AG04450 (cell line): ENCODE measurements around the gene C11orf52. TPM values are rescaled to one million over a fixed set of nuclear protein-coding genes. Genes with fewer than 3 reads are reported as not detected.

Experiments
- CTCF ChIA-PET: fragments of 300-600, 350-600 bp; formaldehyde crosslinking; extraction: SDS; loops from one replicate; lab custom pipeline; 2022; ENCODE audit warnings: antibody characterized with exemption, inconsistent platforms; lab: Charles Lee
- POLR2A ChIA-PET: fragments of 350-600 bp; formaldehyde crosslinking; extraction: SDS; loops from one replicate; lab custom pipeline; 2021; ENCODE audit warnings: antibody characterized with exemption, inconsistent platforms; lab: Yijun Ruan, JAX
- DNase-seq: peaks from one replicate; pipeline ENCODE4 v3.0.0-alpha.2; 2011; ENCODE audit warnings: low read depth, low spot score
- H3K27ac ChIP-seq: one replicate; pipeline ENCODE4 v1.5.1; 2012; ENCODE audit warnings: low read depth, low read length, control low read depth
- H3K27me3 ChIP-seq: one replicate; pipeline ENCODE4 v1.6.0; 2012; ENCODE audit warnings: low read length; ENCODE audit not compliant: control insufficient read depth, insufficient read depth
- H3K4me3 ChIP-seq: 2 replicates; pipeline ENCODE4 v1.5.1; 2011; ENCODE audit warnings: mild to moderate bottlenecking, low read depth, low read length, control low read depth
- H3K9me3 ChIP-seq: 2 replicates; pipeline ENCODE4 v1.5.1; 2012; ENCODE audit warnings: low read length; ENCODE audit not compliant: control insufficient read depth, insufficient read depth
- polyA plus RNA-seq: library from polyadenylated mRNA; depleted of rRNA; stranded (reverse); fragments of >200 nt; gene quantifications from 2 replicates; pipeline ENCODE4 v1.2.3, GENCODE V29; 2011
- TF ChIP-seq, protein P1 (sequence below): IDR thresholded peaks from 2 replicates; pipeline ENCODE4 v1.5.1; 2011; ENCODE audit warnings: low read depth, low read length, control low read depth, inconsistent platforms

Gene C11orf52
- polyA plus RNA-seq, 1 experiment, result 0.38 TPM

DNA sequence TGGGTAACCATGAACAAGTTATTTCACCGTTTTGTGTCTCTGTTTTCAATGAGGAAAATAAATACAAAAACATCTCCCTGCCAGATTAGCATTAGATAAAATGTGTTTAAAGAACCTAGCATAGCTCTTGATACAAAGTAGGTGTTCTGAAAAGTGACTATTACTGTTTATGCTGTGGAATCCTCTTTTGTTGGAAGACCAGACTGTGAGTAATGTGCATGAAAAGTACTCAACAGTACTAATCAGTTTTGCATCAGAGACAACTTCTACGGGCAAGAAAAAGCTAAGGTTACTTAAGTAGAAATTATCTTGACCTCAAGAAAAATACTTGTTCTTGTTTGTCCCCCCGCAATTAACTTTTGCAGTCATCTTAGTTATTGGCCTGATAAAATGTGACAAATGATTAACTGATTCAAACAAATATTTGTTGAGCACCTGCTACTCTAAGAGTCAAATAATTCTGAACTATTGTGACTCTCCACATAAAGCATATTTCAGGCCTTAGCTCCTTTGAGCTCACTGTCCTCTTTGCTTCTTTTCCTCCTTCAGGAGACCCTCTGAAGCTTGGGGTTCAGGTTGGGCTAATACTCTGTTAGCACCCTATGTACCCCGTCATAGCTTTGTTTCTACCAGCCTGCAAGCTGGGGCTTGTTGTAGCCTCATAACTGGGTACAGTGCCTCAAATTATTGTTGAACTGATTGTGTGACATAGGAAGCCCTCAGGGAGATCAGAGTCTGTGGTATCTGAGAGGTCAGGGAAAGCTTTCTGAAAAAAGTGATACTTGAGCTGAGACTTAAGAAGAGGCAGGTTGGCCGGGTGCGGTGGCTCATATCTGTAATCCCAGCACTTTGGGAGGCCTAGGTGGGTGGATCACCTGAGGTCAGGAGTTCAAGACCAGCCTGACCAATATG is 42.9 kb downstream of the C11orf52 start:
- H3K4me3 ChIP-seq, result no peak overlapping the region
- DNase-seq, result no peak
- no peaks in the 10 kb centered on the region for H3K27me3 ChIP-seq
- no peak overlapping the region for H3K27ac ChIP-seq
- ChIA-PET POLR2A (no interaction called here), CTCF (interaction anchor here (1.1 to 1.2 kb wide), 2 partner anchors 23 to 30 kb away, joined by 3 read pairs; no protein-coding TSS in a partner anchor)
- TF ChIP-seq, protein P1, sequence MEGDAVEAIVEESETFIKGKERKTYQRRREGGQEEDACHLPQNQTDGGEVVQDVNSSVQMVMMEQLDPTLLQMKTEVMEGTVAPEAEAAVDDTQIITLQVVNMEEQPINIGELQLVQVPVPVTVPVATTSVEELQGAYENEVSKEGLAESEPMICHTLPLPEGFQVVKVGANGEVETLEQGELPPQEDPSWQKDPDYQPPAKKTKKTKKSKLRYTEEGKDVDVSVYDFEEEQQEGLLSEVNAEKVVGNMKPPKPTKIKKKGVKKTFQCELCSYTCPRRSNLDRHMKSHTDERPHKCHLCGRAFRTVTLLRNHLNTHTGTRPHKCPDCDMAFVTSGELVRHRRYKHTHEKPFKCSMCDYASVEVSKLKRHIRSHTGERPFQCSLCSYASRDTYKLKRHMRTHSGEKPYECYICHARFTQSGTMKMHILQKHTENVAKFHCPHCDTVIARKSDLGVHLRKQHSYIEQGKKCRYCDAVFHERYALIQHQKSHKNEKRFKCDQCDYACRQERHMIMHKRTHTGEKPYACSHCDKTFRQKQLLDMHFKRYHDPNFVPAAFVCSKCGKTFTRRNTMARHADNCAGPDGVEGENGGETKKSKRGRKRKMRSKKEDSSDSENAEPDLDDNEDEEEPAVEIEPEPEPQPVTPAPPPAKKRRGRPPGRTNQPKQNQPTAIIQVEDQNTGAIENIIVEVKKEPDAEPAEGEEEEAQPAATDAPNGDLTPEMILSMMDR, result no peak
- H3K9me3 ChIP-seq, result peaks cover 3% of the 10 kb centered on the region; the same call in 1 of the 2 replicates

DNA sequence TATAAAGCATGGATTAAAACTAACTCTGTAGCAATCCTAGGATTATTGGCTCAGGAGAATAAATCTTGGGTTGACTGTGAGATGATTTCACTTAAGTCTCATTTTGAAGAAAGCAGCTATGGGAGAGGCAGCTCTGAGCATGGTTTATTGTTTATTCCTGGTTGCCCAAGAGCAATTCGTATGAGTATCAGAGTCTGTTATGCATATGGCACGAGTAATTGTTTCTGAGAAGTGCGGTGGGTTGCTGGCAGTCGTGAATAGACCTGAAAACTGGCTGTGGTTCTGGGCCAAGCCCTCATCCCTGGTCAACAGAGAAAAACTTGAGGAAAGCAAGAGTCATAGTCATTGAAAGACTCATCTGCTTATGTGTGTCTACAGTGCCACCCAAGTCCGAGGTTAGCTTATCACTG is 45.2 kb downstream of the C11orf52 start:
- ChIA-PET CTCF (interaction anchor here (1.1 kb wide), 1 partner anchor 18 kb away, joined by 3 read pairs; no protein-coding TSS in a partner anchor), POLR2A (no interaction called here)
- TF ChIP-seq, protein P1, result no peak
- Histone ChIP-seq H3K4me3 (no peak overlapping the region), H3K27ac (no peak overlapping the region), H3K9me3 (no peaks in the 10 kb centered on the region), H3K27me3 (no peaks in the 10 kb centered on the region)
- no peak for DNase-seq

DNA sequence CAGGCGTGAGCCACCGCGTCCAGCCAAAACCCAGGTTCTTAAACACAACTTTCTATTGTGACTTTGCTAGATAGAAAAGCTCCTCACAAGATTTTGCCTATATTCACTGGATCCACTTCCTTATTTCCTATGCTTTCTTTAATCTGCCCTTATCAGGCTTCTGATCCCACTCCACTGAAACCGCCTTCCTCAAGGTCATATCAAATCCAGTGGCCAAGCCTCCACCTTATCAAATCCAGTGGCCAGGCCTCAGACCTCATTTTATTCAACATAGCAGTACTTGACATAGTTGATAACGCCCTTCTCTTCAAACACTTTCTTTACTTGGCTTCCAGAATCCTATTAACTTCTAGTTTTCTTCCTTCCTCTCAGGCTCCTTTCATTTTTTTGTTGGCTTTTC is 48.0 kb downstream of the C11orf52 start:
- ChIA-PET POLR2A (no interaction called here), CTCF (interaction anchor here (0.6 kb wide), 1 partner anchor 30 kb away, joined by 3 read pairs; no protein-coding TSS in a partner anchor)

DNA sequence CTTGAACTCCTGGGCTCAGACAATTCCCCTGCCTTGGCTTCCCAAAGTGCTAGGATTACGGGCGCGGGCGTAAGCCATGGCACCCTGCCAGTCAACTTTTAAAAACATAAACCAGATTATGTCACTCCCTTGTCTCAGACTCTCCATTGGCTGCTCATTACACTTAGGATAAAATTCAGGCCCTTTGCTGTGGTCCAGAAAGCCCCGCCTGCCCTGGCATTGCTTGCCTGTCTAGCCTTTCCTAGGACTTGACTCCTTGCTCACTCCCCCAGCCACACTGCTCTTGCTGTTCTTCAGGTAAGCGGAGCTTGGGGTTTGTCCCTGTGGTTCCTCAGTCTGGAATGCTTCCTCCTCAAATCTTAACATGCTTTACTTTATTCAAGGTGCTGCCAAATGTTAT is 48.9 kb downstream of the C11orf52 start:
- no peaks in the 10 kb centered on the region for H3K27me3 ChIP-seq
- no peaks in the 10 kb centered on the region for H3K9me3 ChIP-seq
- no peak overlapping the region for H3K4me3 ChIP-seq
- no peak overlapping the region for H3K27ac ChIP-seq
- DNase-seq, result no peak
- TF ChIP-seq, protein P1, result no peak
- ChIA-PET POLR2A (no interaction called here), CTCF (no interaction called here)

More for the DNA sequence above, 48.0 kb downstream of the C11orf52 start:
- no peak overlapping the region for H3K27ac ChIP-seq
- no peaks in the 10 kb centered on the region for H3K9me3 ChIP-seq
- H3K4me3 ChIP-seq, result no peak overlapping the region
- TF ChIP-seq, protein P1, result no peak
- no peaks in the 10 kb centered on the region for H3K27me3 ChIP-seq
- DNase-seq, result no peak

DNA sequence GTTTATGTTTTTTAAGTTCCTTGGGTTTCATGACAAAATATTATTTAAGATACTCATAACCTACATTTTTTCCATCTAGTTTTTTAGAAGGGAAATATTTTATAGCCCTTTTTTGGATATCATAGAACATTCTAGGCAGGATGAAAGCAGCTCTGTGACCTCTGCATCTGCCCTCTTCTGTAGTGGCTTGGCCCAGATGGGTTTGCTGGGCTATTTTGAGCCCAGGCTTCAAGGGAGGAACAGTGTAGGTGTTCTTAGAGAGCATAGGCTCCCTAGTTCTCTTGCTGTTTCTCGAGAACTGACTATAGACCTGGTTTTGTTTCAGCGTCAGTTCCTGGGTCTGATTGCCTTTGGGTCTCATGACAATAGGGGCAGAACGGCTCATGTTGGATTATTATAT is 50.6 kb downstream of the C11orf52 start:
- ChIA-PET POLR2A (no interaction called here), CTCF (no interaction called here)
- no peak overlapping the region for H3K27ac ChIP-seq
- DNase-seq, result no peak
- H3K9me3 ChIP-seq, result no peaks in the 10 kb centered on the region
- TF ChIP-seq, protein P1, result no peak
- H3K27me3 ChIP-seq, result no peaks in the 10 kb centered on the region
- H3K4me3 ChIP-seq, result no peak overlapping the region
